NCI-H748 (cell line): ENCODE data around the gene ZBED5.
"Not testable (repeated sequence)": the region's sequence is repeated elsewhere in the genome, so short reads cannot be mapped to it uniquely, and the experiment has no call there.

Experiments
- DNase-seq: peaks from one replicate; lab custom pipeline; 2025; ENCODE audit not compliant: unreplicated experiment; lab: John Stamatoyannopoulos, UW

ZBED5 gene

DNA sequence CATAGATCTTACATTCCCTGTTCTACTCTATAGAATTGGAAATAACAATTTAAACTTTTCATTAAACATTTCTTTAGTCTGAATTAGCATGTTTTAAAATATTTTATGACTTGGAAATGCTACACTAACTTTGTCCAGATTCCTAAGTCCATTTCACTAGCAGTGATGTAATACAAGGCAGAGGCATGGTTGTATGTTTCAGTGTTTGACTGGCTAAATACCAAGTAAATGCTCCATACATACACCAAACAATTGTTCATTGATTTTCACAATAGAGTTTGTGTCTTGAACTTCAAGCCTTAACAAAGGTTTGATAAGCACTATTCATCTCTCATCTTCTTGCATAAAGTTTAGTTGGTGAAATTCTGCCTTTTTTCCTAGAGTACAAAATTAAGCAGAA is 13.5 kb downstream of the ZBED5 start:
- DNase-seq = no peak

DNA sequence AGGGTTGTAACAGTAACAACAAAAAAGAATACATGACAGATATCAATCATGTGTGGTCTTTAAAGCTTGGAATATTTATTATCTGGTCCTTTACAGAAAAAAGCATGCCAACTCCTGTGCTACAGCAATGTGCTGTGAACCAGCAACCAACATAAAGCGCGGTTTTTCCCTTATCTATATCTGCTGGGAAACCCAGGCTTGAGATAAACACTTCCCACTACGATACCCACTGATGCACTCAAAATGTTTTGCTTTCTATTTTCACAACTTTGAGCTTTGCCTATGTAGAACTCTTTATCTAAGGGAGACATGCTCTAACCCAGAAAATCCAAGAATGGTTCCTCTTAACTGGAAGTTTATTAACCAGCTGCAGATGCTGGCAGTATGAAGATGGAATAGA is 19.0 kb downstream of the ZBED5 start:
- no peak for DNase-seq

GRCh38 chr11:10838083-10838482 is 19.8 kb downstream of the ZBED5 start:
- DNase-seq = no peak

GRCh38 chr11:10836884-10837283 is 21.0 kb downstream of the ZBED5 start:
- DNase-seq = not testable (repeated sequence)

DNA sequence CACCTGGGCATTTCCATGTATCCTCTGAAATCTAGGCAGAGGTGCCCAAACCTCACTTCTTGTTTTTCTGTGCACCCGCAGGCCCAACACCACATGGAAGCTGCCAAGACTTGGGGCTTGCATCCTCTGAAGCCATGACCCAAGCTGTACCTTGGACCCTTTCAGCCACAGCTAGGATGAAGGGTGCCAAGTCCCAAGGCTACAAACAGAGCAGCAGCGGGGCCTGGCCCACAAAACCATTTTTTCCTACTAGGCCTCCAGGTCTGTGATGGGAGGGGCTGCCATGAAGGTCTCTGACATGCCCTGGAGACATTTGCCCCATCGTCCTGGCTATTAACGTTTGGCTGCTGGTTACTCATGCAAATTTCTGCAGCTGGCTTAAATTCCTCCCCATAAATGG is 28.7 kb downstream of the ZBED5 start:
- no peak for DNase-seq

DNA sequence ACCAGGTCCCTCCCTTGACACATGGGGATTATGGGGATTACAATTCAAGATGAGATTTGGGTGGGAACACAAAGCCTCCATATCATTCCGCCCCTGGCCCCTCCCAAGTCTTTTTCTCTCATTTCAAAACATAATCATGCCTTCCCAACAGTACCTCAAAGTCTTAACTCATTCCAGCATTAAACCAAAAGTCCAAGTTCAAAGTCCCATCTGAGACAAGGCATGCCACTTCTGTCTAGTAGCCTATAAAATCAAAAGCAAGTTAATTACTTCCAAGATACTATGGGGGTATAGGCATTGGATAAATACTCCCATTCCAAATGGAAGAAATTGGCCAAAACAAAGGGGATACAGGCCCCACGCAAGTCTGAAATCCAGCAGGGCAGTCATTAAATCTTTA is 29.5 kb downstream of the ZBED5 start:
- no peak for DNase-seq

DNA sequence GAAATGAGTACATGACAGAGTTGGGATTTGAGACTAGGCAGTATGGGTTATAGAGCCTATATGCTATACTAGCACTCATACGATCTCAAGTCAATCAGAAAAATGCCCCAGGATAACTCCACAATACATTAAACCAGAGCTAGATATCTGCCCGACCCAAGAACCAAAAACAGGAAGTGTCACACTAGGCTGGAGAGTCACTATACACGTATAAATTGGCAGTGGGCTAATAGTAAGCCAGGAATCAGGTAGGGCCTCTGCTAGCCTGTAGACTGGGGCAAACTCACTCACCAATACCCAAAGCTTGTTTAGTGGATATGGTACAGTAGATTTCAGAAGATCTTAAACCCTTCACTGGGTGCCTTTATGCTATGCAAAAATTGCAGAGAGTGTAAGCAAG is 33.0 kb downstream of the ZBED5 start:
- DNase-seq = no peak

DNA sequence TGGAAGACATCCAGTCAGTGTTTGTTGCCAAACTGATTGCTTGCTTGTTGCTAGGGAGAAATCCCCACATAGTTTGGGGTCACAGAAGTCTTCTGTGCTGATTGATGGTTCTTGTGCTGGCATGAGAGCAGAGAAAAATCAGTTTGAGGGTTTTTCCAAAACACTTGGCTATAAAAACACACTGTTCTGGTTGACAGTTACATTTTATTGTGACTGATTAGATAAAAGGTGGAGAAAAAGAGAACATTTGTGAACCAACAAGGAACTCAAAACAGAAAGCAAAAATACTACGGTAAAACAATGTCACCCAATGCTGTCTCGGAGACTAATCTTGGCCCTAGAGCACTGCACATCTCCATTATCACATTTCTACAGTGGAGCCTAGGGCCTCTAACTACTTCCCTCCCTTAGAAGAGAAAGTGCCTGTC is 34.7 kb downstream of the ZBED5 start:
- no peak for DNase-seq

- not testable (repeated sequence) for DNase-seq
These were observed 35.4 kb downstream of the ZBED5 start for GRCh38 chr11:10822491-10822890.

GRCh38 chr11:10818594-10818993 is 39.3 kb downstream of the ZBED5 start:
- DNase-seq = no peak

DNA sequence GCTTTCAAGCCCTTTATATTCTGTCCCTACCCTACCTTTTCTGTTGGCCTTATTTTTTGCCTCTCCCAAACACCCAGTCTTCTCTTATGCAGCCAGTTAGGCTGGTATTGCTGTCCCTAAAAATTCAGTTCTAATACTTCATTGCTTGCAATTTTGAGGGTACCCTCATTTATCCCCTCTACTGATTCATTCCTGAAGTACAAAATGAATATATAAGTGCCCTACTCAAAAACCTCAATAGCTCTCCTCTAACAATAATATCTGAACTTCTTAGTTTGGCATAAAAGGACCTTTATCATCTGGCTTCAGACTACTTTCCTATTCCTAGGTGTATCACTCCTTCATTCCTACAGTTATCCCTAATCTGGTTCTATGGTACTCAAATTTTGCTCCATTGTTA is 43.9 kb downstream of the ZBED5 start:
- DNase-seq = no peak

- DNase-seq = peak; percentile 33
These were observed 48.3 kb downstream of the ZBED5 start for GRCh38 chr11:10809373-10810160.

DNA sequence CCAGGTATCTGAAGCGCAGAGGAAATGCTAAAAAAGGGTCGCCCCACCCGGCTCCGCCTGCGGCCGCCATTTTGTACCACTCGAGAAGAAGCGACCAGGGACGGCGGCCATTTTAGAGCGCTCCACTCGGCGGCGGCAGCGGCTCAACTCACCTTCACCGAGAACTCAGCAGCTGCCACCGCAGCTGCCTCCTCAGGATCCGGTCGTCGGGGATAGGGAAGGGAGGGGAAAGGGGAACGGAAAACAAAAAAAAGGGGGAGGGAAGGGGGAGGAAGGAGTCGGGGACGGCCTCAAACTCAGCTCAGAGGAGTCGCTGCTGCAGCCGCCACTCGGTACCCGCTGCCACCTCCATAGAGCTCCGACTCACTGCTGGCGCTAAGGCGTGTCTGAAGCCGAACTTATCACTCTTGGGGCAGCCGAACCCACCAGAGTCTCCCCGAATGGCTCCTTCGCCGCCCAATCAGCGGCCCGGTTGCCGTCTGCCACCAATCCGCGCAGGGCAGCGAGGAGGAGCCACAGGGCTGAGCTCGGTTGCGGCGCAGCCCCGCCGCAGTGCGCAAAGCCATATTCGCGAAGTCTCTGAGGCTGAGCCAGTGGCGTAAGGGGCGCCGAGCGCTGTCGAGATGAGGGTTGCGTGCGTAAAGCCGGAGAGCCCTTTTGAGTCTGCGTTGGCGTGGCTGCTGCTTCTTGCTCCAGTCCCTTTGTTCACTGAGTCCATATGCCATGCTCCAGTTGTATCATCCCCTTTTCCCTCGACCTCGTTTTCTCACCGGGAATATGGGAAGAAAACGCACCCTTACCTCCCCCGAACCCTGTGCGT is 49.1 kb downstream of the ZBED5 start, which contains the start of gene EIF4G2:
Gene EIF4G2 (minus strand): TSS at position 374 of the 820 bp plus-strand sequence.
- peak; percentile 99 for DNase-seq

- no peak for DNase-seq
These were observed 49.7 kb downstream of the ZBED5 start for GRCh38 chr11:10808235-10808552.

GRCh38 chr11:10807493-10808234 is 50.2 kb downstream of the ZBED5 start:
- peak; percentile 73 for DNase-seq

DNA sequence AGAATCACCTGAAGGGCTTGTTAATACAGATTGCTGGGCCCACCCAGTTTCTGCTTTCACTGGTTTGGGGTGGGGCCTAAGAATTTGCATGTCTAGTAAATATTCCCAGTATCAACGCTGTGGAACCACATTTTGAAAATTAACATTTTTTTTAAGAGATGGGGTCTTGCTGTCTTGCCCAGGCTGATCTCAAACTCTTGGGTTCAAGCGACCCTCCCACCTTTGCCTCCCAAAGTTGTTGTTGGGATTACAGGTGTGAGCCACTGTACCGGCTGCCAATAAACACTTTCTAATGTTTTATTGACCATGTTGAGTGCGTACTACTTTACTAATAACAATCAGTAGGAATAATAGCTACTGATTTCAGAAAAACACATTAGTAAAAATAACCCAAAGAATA is 51.6 kb downstream of the ZBED5 start:
- DNase-seq = no peak

- no peak for DNase-seq
These were observed 52.1 kb downstream of the ZBED5 start for GRCh38 chr11:10805741-10806140.

DNA sequence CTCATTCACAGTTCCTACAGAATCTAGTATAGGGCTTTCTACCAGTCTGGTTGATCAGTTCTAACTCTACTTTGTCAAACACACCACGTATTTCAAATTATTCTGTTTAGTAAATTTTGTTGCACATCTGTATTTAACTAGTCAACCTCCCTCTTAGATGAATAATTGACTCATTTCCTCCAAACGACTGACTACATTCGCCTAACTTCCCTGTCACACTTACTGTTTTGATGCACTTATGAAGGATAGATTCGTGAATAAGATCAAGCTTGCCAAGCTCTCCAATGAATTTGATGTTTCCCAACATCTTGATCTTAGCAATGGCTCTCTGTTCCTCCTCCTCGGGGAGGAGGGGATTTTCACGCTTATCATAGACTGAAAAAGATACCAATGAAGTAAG is 54.2 kb downstream of the ZBED5 start:
- no peak for DNase-seq
